ENCODE measurements around the gene DBNL. TPM values are rescaled to one million over a fixed set of nuclear protein-coding genes. Genes with fewer than 3 reads are reported as not detected.

Gene DBNL
- total and polyA plus RNA-seq, 8 donors = 22.1 to 53.7 (median 34.7) TPM

GRCh38 chr7:44078521-44078920 lies 34.0 kb downstream of the DBNL start:
- intact Hi-C loops (cut with DNase I) = no loop called here
- TF ChIP-seq CTCF (IDR thresholded peaks at IDR 0.05) = no peak
- peak in 2 of 6 donors; percentile 23 to 45 for DNase-seq
- 90 to 94% methylated on average over 8 of the region's 8 CpGs for WGBS, 2 donors
- no peak overlapping the region for H3K4me3 ChIP-seq
- peaks cover 0 to 6% (median 0%) of the 10 kb centered on the region in 3 donors for H3K4me1 ChIP-seq
- no peak for ATAC-seq
- FAIRE-seq = no peak
- H3K9me3 ChIP-seq = no peaks in the 10 kb centered on the region
- peaks cover 0 to 24% (median 7%) of the 10 kb centered on the region in 3 donors for H3K36me3 ChIP-seq
- H3K27me3 ChIP-seq = no peaks in the 10 kb centered on the region
- H3K27ac ChIP-seq = no peak overlapping the region

GRCh38 chr7:44079331-44080021 lies 35.0 kb downstream of the DBNL start:
- no peak overlapping the region for H3K4me3 ChIP-seq
- H3K27ac ChIP-seq = no peak overlapping the region
- TF ChIP-seq CTCF (IDR thresholded peaks at IDR 0.05) = no peak
- intact Hi-C loops (cut with DNase I) = no loop called here
- H3K36me3 ChIP-seq = peaks cover 0 to 24% (median 5%) of the 10 kb centered on the region in 3 donors
- 84 to 89% methylated on average over 10 to 11 of the region's 11 CpGs for WGBS, 2 donors
- H3K9me3 ChIP-seq = no peaks in the 10 kb centered on the region
- no peak for FAIRE-seq
- DNase-seq = peak in 2 of 6 donors; percentile 26 to 44
- peaks cover 0 to 6% (median 0%) of the 10 kb centered on the region in 3 donors for H3K4me1 ChIP-seq
- ATAC-seq = no peak
- H3K27me3 ChIP-seq = no peaks in the 10 kb centered on the region

GRCh38 chr7:44080118-44080517 lies 35.6 kb downstream of the DBNL start:
- H3K27me3 ChIP-seq = no peaks in the 10 kb centered on the region
- H3K4me1 ChIP-seq = peaks cover 0 to 6% (median 0%) of the 10 kb centered on the region in 3 donors
- DNase-seq = peak in 1 of 6 donors; percentile 71
- FAIRE-seq = no peak
- peaks cover 0 to 24% (median 5%) of the 10 kb centered on the region in 3 donors for H3K36me3 ChIP-seq
- TF ChIP-seq CTCF (IDR thresholded peaks at IDR 0.05) = no peak
- no peak overlapping the region for H3K27ac ChIP-seq
- WGBS, 2 donors = 94 to 95% methylated on average over 5 of the region's 5 CpGs
- no peak overlapping the region for H3K4me3 ChIP-seq
- no peak for ATAC-seq
- intact Hi-C loops (cut with DNase I) = no loop called here
- H3K9me3 ChIP-seq = no peaks in the 10 kb centered on the region

GRCh38 chr7:44080686-44081265 lies 36.3 kb downstream of the DBNL start:
- peaks cover 0 to 24% (median 5%) of the 10 kb centered on the region in 3 donors for H3K36me3 ChIP-seq
- no peak for ATAC-seq
- intact Hi-C loops (cut with DNase I) = no loop called here
- no peak for FAIRE-seq
- H3K4me1 ChIP-seq = peaks cover 0 to 6% (median 0%) of the 10 kb centered on the region in 3 donors
- 81 to 84% methylated on average over 11 of the region's 11 CpGs for WGBS, 2 donors
- no peaks in the 10 kb centered on the region for H3K27me3 ChIP-seq
- H3K27ac ChIP-seq = no peak overlapping the region
- no peaks in the 10 kb centered on the region for H3K9me3 ChIP-seq
- peak overlapping the region in 2 of 4 donors; percentile 76 to 89 for H3K4me3 ChIP-seq
- no peak for TF ChIP-seq CTCF (IDR thresholded peaks at IDR 0.05)
- peak in 2 of 6 donors; percentile 35 to 68 for DNase-seq

Data from pancreas (tissue), 10 donors.